ENCODE results near the gene OLFM1. TPM values are rescaled to one million over a fixed set of nuclear protein-coding genes. Genes with fewer than 3 reads are reported as not detected.

The OLFM1 gene
- polyA plus RNA-seq, 1 donor (not counting 4 experiments of a cell fraction or from before 2014, with no cell fraction given) = 0.25 TPM

DNA sequence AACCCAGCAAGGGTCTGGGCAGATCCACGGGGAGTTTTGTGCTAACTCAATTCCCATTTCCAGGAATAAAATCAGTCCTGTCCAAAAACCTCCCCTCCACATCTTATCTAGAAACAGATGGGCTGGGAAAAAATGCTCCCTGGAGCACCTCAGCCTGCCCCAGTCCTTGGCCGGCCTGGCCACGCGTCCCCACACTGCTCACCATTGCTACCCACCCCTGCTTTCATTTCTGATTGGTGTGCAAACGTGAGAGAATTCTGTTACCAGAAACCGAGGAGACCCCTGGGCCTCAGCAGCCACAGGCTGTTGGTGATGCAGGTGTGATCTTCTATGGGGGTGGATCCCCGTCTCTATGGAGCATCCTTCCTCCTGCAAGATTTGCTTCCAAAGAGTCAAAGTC lies 38.0 kb upstream of the OLFM1 start:
- Histone ChIP-seq H3K27me3 (ENCODE audit: control insufficient read depth, extremely low read depth, insufficient read depth, low read length) (no peaks in the 10 kb centered on the region), H3K9ac (ENCODE audit: control insufficient read depth, extremely low read depth, insufficient read depth, low read length) (no peak overlapping the region), H3K27ac (ENCODE audit: control insufficient read depth, insufficient read depth, low read length) (no peak overlapping the region), H3K9me1 (ENCODE audit: control insufficient read depth, extremely low read depth, insufficient read depth, low read length) (no peaks in the 10 kb centered on the region), H3K9me3 (ENCODE audit: control insufficient read depth, low read depth, low read length) (peaks cover 3% of the 10 kb centered on the region), H3K79me2 (ENCODE audit: control insufficient read depth, insufficient read depth, low read length) (no peaks in the 10 kb centered on the region), H3K36me3 (ENCODE audit: control insufficient read depth in 2 of 2, extremely low read depth in 1 of 2, insufficient read depth in 2 of 2, low read length in 2 of 2) (no peaks in the 10 kb centered on the region), H3K4me1 (ENCODE audit: control insufficient read depth, extremely low read depth, insufficient read depth, low read length) (no peaks in the 10 kb centered on the region), H2AFZ (ENCODE audit: control insufficient read depth, low read length) (no peak overlapping the region), H3K4me3 (ENCODE audit: control insufficient read depth in 2 of 3, extremely low read depth in 1 of 3, insufficient read depth in 2 of 3, low read depth in 1 of 3, low read length in 3 of 3) (no peak overlapping the region), H3K4me2 (ENCODE audit: control insufficient read depth, extremely low read depth, insufficient read depth, low read depth, low read length) (no peak overlapping the region), H4K20me1 (ENCODE audit: control insufficient read depth, extremely low read depth, insufficient read depth, low read length) (no peaks in the 10 kb centered on the region)
- dilution Hi-C loops (cut with MboI; ENCODE audit: extremely low pct_ligation_motif_present, low sequenced_read_pairs) = no loop called here
- TF ChIP-seq EZH2 (IDR thresholded peaks at IDR 0.05; ENCODE audit: low read length) = no peak
- TF ChIP-seq, protein P1, sequence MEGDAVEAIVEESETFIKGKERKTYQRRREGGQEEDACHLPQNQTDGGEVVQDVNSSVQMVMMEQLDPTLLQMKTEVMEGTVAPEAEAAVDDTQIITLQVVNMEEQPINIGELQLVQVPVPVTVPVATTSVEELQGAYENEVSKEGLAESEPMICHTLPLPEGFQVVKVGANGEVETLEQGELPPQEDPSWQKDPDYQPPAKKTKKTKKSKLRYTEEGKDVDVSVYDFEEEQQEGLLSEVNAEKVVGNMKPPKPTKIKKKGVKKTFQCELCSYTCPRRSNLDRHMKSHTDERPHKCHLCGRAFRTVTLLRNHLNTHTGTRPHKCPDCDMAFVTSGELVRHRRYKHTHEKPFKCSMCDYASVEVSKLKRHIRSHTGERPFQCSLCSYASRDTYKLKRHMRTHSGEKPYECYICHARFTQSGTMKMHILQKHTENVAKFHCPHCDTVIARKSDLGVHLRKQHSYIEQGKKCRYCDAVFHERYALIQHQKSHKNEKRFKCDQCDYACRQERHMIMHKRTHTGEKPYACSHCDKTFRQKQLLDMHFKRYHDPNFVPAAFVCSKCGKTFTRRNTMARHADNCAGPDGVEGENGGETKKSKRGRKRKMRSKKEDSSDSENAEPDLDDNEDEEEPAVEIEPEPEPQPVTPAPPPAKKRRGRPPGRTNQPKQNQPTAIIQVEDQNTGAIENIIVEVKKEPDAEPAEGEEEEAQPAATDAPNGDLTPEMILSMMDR (optimal IDR thresholded peaks at IDR 0.05 in 1 of 3, IDR thresholded peaks at IDR 0.05 in 1 of 3, conservative IDR thresholded peaks at IDR 0.05 in 1 of 3; ENCODE audit: extremely low read depth in 1 of 3, insufficient read depth in 2 of 3, low read length in 3 of 3) = no peak
- FAIRE-seq (no peak), DNase-seq (ENCODE audit: low read depth, low spot score) (no peak)

DNA sequence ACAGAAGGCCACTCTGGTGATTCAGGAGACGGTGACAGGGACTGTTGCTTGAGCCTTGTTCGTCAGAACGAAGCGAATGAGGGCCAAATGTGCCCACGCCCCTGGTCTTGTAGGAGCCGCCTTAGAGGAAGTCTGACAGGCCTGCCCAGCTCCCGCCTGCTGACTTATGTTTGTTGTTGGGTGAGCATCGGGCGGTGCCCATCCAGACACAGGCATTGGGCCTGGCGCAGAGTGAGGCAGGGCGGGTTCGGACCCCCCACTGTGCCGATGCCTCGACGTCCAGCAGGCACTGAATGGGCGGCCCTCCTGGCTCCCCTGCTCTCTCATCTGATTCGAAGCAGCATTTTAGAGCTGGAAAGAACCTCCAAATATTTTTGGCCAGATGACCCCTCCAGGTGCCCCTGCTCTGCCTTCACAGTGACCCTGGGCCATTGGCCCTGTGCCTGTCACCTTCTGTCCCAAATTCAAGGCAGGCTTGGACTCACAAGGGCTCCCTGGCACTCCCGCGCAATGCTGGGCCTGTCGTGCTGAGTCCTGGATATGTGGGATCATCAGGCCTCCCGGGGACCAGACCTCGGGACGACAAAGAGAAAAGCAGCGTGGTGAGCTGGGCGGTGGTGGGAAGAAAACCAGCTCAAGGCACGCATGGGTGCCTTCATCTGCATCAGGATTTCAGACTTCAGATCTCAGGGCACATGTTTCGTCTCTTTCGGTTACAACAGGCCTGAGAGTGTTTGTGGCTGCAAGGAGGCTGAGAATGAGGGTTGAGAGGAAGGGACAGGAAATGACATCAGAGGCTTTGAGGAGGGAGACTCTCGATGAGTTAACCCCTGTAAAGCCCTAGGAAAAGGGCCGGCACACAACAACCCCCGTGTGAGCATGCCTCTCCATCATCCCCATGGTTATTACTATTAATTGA lies 37.1 kb upstream of the OLFM1 start:
- Histone ChIP-seq H3K27me3 (ENCODE audit: control insufficient read depth, extremely low read depth, insufficient read depth, low read length) (no peaks in the 10 kb centered on the region), H3K4me2 (ENCODE audit: control insufficient read depth, extremely low read depth, insufficient read depth, low read depth, low read length) (no peak overlapping the region), H3K79me2 (ENCODE audit: control insufficient read depth, insufficient read depth, low read length) (no peaks in the 10 kb centered on the region), H3K9me1 (ENCODE audit: control insufficient read depth, extremely low read depth, insufficient read depth, low read length) (no peaks in the 10 kb centered on the region), H3K36me3 (ENCODE audit: control insufficient read depth in 2 of 2, extremely low read depth in 1 of 2, insufficient read depth in 2 of 2, low read length in 2 of 2) (no peaks in the 10 kb centered on the region), H3K9me3 (ENCODE audit: control insufficient read depth, low read depth, low read length) (peaks cover 3% of the 10 kb centered on the region), H4K20me1 (ENCODE audit: control insufficient read depth, extremely low read depth, insufficient read depth, low read length) (no peaks in the 10 kb centered on the region), H3K27ac (ENCODE audit: control insufficient read depth, insufficient read depth, low read length) (no peak overlapping the region), H3K4me1 (ENCODE audit: control insufficient read depth, extremely low read depth, insufficient read depth, low read length) (no peaks in the 10 kb centered on the region), H3K9ac (ENCODE audit: control insufficient read depth, extremely low read depth, insufficient read depth, low read length) (no peak overlapping the region), H3K4me3 (ENCODE audit: control insufficient read depth in 2 of 3, extremely low read depth in 1 of 3, insufficient read depth in 2 of 3, low read depth in 1 of 3, low read length in 3 of 3) (no peak overlapping the region), H2AFZ (ENCODE audit: control insufficient read depth, low read length) (no peak overlapping the region)
- dilution Hi-C loops (cut with MboI; ENCODE audit: extremely low pct_ligation_motif_present, low sequenced_read_pairs) = no loop called here
- DNase-seq (ENCODE audit: low read depth, low spot score) (no peak), FAIRE-seq (no peak)
- no peak for TF ChIP-seq EZH2 (IDR thresholded peaks at IDR 0.05; ENCODE audit: low read length)
- TF ChIP-seq, protein P1 (optimal IDR thresholded peaks at IDR 0.05 in 1 of 3, IDR thresholded peaks at IDR 0.05 in 1 of 3, conservative IDR thresholded peaks at IDR 0.05 in 1 of 3; ENCODE audit: extremely low read depth in 1 of 3, insufficient read depth in 2 of 3, low read length in 3 of 3) = no peak

All from keratinocyte (primary cell).